Activated CD8-positive, alpha-beta memory T cell treated with anti-CD3 and anti-CD28 coated beads for 24 hours (primary cell): ENCODE data around the gene TMEM37.
A peak's percentile ranks its signal among the peaks of the same experiment; 100 is the strongest.

ENCODE experiments used
- DNase-seq: peaks from one replicate; pipeline ENCODE4 v3.0.0-alpha.2; 2020

Gene TMEM37

DNA sequence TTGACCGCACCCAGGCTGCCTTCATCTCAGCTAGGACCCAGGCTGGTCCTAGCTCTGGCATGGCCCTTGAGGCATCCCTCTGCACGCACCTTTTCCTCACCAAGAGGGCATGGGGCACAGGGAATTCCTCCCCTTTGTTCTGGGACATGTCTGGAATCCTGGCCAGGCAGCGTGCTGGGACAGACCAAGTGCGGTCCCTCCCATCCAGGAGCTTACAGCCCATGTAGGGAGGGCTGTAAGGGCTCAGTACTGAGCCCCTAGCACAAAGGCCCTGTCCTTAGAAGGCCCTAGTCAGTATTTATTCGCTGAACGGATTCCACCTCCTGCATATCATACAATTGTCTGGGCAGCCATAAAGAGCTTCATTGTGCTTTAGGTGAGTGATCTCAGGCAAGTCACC, 3.0 kb downstream of the TMEM37 start:
- DNase-seq, result peak; percentile 24

DNA sequence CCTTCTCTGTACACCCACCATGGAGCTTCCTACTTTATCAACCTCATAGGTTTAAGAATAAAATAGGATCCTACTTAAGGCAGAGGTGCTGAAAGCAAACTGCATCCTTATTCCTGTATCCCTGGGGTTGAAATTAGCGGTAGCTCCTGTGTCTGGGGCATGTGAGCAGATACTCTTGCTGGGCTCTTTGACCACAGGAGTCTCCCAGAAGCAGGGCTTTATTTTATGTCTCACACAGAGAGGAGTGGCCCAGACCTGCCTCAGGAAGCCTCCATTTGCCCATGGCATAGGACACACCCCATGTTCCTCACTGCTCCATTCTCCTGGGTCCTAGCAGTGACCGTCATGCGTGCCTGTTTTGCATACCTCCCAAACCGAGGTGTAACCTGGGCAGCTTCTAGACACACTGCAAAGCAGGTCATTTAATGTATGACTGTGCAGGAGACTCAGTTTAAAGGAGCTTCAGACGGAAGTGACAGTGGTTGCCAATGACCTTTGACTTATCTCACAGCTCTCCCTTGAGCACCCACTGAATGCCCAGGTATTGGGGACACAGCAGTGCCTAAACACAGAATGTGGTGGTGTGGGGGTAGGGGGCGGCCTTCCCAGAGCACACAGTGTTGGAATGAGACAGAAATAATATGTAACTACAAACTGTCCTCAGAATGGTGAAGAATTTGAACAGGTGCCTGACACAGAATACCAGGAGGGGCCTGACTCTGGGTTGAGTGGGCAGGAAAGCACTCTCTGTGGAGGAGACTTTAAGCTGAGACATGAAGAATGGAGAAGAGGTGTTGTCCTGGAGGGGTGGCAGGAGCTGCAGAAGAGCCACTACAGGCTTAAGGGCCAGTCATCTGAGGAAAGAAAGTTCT, 3.7 kb downstream of the TMEM37 start:
- peak; percentile 9 for DNase-seq

DNA sequence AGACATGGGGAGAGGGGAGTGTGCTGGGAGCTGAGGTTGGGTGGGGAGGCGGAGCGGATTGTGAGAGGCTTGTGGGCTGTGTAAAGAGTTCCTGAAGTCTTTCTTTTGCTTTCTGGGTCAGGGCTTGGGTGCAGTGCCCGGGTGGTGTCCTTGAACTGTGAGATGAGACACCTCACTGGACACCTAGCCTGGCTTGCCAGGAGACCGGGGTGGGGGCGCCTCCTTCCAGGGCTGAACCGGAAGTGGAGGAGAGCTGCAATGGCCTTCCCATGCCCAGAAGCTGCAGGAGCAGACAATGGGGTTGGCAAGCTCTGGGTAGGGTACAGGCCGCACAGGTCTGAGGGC, 4.3 kb downstream of the TMEM37 start:
- no peak for DNase-seq

- no peak for DNase-seq
Measured at GRCh38 chr2:119436993-119437772, 5.5 kb downstream of the TMEM37 start.

- no peak for DNase-seq
Measured at GRCh38 chr2:119438128-119438656, 6.5 kb downstream of the TMEM37 start.

DNA sequence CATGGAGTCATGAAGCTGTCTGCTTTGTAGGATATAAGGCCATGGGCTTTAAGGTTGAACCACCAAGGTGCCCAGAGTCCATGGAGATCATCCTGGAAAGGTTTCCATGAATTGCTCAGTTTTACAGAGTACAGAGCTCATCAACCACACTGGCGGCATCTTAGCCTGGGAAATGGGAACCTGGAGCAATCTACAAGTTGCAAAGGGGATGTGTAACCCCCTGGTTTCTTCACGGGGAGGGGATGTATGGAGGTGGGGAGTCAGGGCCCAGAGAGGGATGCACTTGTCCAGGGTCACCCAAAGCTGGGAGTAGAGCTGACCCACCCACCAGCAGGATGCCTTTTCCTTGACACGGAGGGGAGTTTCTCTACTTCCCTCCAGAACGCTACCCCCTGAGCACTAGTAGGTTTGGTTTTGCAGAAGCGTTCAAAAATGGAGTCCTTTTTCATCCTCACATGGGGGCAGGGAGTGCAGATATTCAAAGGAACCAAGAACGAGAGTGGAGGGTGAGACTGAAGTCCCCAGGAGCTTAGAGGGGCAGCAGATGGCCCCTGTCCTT, 7.2 kb downstream of the TMEM37 start:
- no peak for DNase-seq

DNA sequence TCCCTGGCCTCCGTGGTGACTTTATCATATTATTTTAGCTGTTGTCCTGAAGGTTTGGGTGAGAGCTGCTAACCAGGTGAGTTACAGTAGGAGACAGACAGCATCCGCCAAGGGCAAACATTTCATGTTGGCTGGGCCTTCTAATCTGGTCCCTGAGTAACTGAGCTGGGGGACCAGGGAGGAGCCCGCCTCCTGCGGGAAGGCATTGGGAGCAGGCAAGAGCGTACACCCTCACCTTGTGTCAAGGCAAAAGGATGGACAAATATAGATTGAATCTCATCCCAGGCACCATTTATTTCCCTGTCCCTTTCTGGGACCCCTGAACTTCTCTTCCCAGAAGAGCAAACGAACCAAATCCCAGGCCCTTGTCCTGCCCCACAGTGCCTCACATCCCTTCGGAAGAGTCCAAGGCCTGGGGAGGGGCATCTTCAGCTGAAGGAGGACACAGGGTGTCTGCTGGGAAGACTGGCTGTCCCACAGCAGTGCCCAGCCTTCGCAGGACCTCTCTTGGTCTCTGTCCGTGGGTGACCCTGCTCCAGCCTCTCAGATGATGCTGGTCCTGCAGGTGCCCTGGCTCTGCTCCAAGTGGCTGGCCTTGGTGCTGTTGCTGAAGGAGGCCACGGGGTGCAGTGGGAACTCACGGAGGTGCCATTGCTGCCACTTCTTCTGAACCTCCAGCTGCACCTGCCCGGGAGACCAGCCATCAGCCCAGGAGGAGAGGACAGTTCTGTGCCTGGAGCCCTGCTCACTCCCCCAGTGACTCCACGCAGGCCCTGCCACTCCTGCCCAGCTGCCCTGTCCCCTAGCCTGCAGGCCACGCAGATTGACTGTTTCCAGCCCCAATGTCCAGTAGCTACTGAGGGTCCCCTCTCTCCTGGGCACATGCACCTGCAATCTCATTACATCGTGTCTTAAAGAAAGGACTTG, 8.2 kb downstream of the TMEM37 start:
- DNase-seq, result no peak

DNA sequence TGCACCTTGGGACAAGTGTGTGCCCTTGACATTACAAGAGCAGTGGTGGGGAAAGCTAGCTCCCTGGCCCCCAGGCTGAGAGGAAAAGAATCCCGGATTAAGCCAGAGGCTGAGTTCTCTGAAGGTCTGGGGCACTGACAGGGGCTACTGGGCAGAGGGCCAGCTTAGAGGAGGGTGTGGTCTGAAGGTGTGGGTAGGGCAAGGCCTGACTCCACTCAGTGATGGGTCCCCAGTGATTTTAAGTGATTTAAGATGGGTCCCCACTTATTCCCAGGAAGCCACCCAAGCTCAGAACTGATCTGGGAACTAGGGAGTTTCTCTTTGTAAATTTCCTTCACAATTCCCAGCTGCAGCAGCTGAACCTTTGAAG, 8.8 kb downstream of the TMEM37 start:
- no peak for DNase-seq

DNA sequence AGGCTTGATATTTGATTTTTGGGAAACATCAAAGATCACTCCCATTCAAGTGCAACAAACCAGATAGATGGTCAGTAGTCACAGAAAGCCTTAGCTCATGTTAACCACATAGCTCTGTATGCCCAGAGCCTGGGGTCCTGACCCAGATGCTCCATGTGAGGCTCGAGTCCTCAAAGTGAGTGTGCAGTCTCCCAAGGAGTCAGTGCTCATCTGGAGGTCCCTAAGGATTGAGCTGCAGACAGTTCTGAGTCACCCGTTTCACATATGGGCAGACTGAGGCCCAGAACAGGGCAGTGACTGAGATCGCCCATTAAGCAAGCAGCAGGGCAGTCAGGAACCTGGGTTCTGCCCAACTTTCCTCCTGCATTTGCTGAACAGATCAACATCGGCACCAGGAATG, 9.2 kb downstream of the TMEM37 start:
- DNase-seq, result no peak

GRCh38 chr2:119441376-119442225, 9.9 kb downstream of the TMEM37 start:
- DNase-seq, result no peak

- DNase-seq, result no peak
Measured at GRCh38 chr2:119442226-119442619, 10.6 kb downstream of the TMEM37 start.

GRCh38 chr2:119442850-119443249, 11.2 kb downstream of the TMEM37 start:
- no peak for DNase-seq

GRCh38 chr2:119446037-119446436, 14.4 kb downstream of the TMEM37 start:
- no peak for DNase-seq

DNA sequence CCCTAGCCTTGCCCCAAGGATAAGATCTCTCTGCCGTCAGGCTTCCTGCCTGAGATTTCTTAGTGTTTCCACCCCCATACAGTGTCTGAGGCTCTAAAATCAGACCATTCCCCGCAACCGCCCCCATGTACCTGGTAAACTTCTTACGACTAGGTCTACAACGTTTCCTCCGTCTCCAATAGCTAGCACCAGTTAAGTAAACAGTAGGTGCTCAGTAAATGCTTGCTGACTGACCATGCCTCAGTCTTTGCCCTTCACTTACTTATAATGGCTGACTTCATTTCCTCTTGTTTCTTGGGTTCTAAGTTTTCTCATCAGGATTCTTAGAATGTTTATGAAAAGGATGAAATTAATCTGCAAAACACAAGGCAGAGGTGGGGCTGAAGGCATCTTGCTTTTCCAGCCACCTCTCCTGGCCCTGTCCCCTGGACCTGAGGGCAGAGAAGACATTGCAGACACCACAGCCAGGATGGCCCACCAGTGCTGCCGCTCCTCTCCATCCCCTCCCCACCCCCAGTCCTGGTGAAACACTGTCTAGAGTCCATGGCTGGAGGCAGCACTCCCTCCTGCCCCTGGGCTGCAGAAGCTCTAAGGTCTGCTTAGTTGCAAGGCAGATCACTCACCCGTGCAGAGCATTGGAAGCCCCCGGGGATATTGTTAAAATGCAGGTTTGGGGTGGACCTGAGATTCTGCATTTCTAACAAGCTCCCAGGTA, 16.9 kb downstream of the TMEM37 start:
- no peak for DNase-seq

GRCh38 chr2:119449521-119449920, 17.9 kb downstream of the TMEM37 start:
- DNase-seq, result no peak

DNA sequence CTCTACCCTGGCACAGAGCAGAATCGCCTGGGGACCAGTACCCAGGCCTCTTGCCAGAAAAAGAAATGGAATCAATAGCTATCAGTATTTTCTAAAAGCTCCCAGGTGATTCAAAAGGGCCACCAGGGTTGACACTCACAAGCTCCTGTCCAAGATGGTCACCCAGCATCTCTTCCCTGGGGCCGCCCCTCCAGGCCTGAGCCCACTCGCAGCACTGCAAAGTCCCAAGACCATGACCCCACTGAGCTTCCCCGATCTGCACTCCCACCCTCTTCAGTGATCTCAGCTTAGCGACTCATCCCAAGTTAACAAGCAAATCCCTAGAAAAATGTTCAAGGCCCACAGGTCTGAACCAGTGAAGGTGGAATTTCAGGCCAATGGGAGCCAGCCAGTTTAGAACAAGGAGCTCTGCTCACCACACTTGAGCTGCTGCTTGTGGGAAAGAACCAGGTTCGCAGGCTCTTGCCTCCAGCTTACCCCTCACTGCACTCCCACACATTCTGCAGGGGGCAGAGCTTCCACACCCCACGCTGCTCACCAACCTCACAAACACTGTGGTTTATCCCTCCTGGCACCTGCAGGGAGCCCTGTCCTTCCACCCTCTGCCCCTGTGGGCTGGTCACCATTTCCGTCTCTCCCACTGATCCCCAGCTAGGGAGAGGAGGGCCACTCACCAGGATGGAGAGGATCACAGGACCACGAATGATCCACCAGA, 19.8 kb downstream of the TMEM37 start:
- DNase-seq, result no peak

GRCh38 chr2:119453972-119454593, 22.4 kb downstream of the TMEM37 start:
- DNase-seq, result no peak

DNA sequence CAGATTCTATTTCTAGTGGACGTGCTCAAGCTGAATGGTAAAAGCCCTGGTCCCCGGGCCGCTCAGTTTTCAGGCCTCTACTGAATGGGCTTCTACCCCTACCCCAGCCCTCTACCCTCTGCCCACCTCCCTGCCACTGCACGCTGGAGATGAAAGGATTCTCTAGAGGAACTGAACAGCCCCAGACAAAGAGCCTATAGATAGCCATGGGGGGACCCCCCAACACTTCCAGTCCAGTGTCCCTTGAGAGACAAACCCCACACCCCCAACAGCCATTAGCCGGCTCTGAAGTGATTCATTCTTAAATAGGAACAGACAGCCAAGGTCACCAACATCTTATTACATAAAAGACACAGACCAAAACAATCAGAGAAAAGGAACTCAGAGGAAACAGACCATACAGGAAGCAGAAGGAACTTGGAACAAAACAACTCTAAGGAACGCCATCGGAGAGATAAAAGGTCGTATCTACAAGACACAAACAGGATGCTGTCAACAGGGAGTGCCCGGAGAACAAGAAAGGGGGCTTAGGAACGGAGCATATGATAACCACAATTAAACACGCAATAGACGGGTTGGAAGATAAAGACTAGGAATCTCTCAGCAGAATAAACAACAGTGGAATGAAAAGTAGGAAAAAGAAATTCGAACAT, 23.5 kb downstream of the TMEM37 start:
- no peak for DNase-seq

- no peak for DNase-seq
Measured at GRCh38 chr2:119460076-119460475, 28.4 kb downstream of the TMEM37 start.
